HepG2 (cell line): ENCODE measurements around the gene SH2D3A. TPM values are rescaled to one million over a fixed set of nuclear protein-coding genes. Genes with fewer than 3 reads are reported as not detected.

Source experiments
- CHD4 ChIP-seq: fragments of 200-600 bp; sonication (generic); IDR thresholded peaks from 2 replicates; pipeline ENCODE4 v1.7.0; 2017; ENCODE audit warnings: mild to moderate bottlenecking, low read length, borderline replicate concordance
- CTCF ChIP-seq: sonication (generic); formaldehyde crosslinking; IDR thresholded peaks from 2 replicates; pipeline ENCODE4 v1.5.0; 2020; ENCODE audit warnings: mild to moderate bottlenecking, missing genetic modification reagents, moderate library complexity
- FIP1L1 ChIP-seq: fragments of 200-400 bp; formaldehyde crosslinking; IDR thresholded peaks from 2 replicates; pipeline ENCODE4 v1.6.1; 2018; ENCODE audit warnings: low read depth, mild to moderate bottlenecking, low read length, moderate library complexity, borderline replicate concordance; ENCODE audit not compliant: insufficient read depth
- FOXP1 ChIP-seq, 2 experiments: fragments of 450-650 bp in 1 of 2; IDR thresholded peaks; 2 replicates each; pipeline ENCODE4 v1.6.1; 2017 to 2018; ENCODE audit warnings: antibody characterized with exemption in 1 of 2
- GABPA ChIP-seq, 2 experiments: IDR thresholded peaks; 2 replicates each; pipeline ENCODE4 v1.6.1; 2011 to 2016; ENCODE audit warnings: low read depth in 2 of 2, low read length in 1 of 2, missing biosample characterization in 1 of 2, missing genetic modification characterization in 1 of 2
- HOXA5 ChIP-seq: sonication (generic); formaldehyde crosslinking; IDR thresholded peaks from 2 replicates; pipeline ENCODE4 v1.4.0; 2020; ENCODE audit warnings: missing genetic modification reagents
- KMT2B ChIP-seq: IDR thresholded peaks from 2 replicates; pipeline ENCODE4 v1.6.1; 2016; ENCODE audit warnings: missing genetic modification reagents, missing compliant biosample characterization
- MNT ChIP-seq: fragments of 450-650 bp; IDR thresholded peaks from 2 replicates; pipeline ENCODE4 v1.6.1; 2016
- NR2F1 ChIP-seq, 2 experiments: fragments of 450-650 bp in 1 of 2; formaldehyde crosslinking in 1 of 2; IDR thresholded peaks; 2 replicates each; pipeline versions ENCODE4 v1.5.0 to v1.6.1; 2016 to 2020; ENCODE audit warnings: mild to moderate bottlenecking in 1 of 2, missing compliant biosample characterization in 1 of 2, missing genetic modification reagents in 1 of 2, moderate library complexity in 1 of 2
- NR2F2 ChIP-seq: IDR thresholded peaks from 2 replicates; pipeline ENCODE4 v1.6.1; 2012; ENCODE audit warnings: low read depth, inconsistent platforms, borderline replicate concordance
- PHF21A ChIP-seq: sonication (generic); formaldehyde crosslinking; IDR thresholded peaks from 2 replicates; pipeline ENCODE4 v1.5.0; 2020; ENCODE audit warnings: mild to moderate bottlenecking, missing genetic modification reagents
- RBM22 ChIP-seq: fragments of 200-400 bp; formaldehyde crosslinking; optimal IDR thresholded peaks from 2 replicates; pipeline ENCODE3; 2017; ENCODE audit warnings: mild to moderate bottlenecking, low read length, moderate library complexity
- SSRP1 ChIP-seq: IDR thresholded peaks from 2 replicates; pipeline ENCODE4 v1.6.1; 2016; ENCODE audit warnings: control low read depth
- TGIF2 ChIP-seq: IDR thresholded peaks from 2 replicates; pipeline ENCODE4 v1.6.1; 2016; ENCODE audit warnings: control low read depth, missing compliant biosample characterization
- USF2 ChIP-seq, 2 experiments: sonication (generic) in 1 of 2; formaldehyde crosslinking in 1 of 2; IDR thresholded peaks; 2 replicates each; pipeline versions ENCODE4 v1.5.1 to v1.6.1; 2011 to 2020; ENCODE audit warnings: borderline replicate concordance in 1 of 2, low read depth in 1 of 2, low read length in 1 of 2, mild to moderate bottlenecking in 1 of 2, missing genetic modification reagents in 1 of 2, moderate library complexity in 1 of 2
- ZBTB38 ChIP-seq: sonication (generic); formaldehyde crosslinking; IDR thresholded peaks from 2 replicates; pipeline ENCODE4 v1.5.1; 2020; ENCODE audit warnings: mild to moderate bottlenecking, missing genetic modification reagents
- ZFP82 ChIP-seq: sonication (generic); formaldehyde crosslinking; IDR thresholded peaks from 2 replicates; pipeline ENCODE4 v1.5.1; 2020; ENCODE audit warnings: mild to moderate bottlenecking, missing genetic modification reagents, borderline replicate concordance
- ZNF317 ChIP-seq: sonication (generic); formaldehyde crosslinking; IDR thresholded peaks from 2 replicates; pipeline ENCODE4 v1.5.0; 2020; ENCODE audit warnings: mild to moderate bottlenecking, missing genetic modification reagents
- ZNF552 ChIP-seq: sonication (generic); formaldehyde crosslinking; IDR thresholded peaks from 2 replicates; pipeline ENCODE4 v1.9.0; 2022; ENCODE audit warnings: missing genetic modification reagents, mild to moderate bottlenecking, borderline replicate concordance
- ZNF607 ChIP-seq: sonication (generic); formaldehyde crosslinking; IDR thresholded peaks from 2 replicates; pipeline ENCODE4 v1.5.1; 2020; ENCODE audit warnings: missing genetic modification reagents, mild to moderate bottlenecking, borderline replicate concordance
- ZNF777 ChIP-seq: sonication (generic); formaldehyde crosslinking; IDR thresholded peaks from 2 replicates; pipeline ENCODE4 v1.4.0; 2020; ENCODE audit warnings: missing genetic modification reagents
- ZNF891 ChIP-seq: sonication (generic); formaldehyde crosslinking; IDR thresholded peaks from 2 replicates; pipeline ENCODE4 v1.5.0; 2020; ENCODE audit warnings: mild to moderate bottlenecking, missing genetic modification reagents
- polyA plus RNA-seq, 8 experiments: library from polyadenylated mRNA; depleted of rRNA in 3 of 8; stranded (reverse) in 7 of 8; unstranded in 1 of 8; fragments of >200 nt; fragmentation: Illumina TruSeq in 4 of 8; extraction: Trizol in 4 of 8; gene quantifications; 2 replicates each; pipeline versions ENCODE4 v1.2.1 to v1.2.3, GENCODE V29; 2011 to 2016; ENCODE audit warnings: low read depth in 4 of 8, missing spikeins in 1 of 8, mixed read lengths in 1 of 8; ENCODE audit not compliant: insufficient read depth in 1 of 8
- total RNA-seq, 5 experiments: library from RNA; depleted of rRNA; stranded (reverse); fragments of >200 nt; fragmentation: Illumina TruSeq; extraction: Trizol; gene quantifications; 2 replicates each; pipeline ENCODE4 v1.2.3, GENCODE V29; 2016; ENCODE audit warnings: low read depth in 1 of 5

SH2D3A gene
- total and polyA plus RNA-seq, 2 of the 13 experiments (the other 11 are each of a cell fraction or from before 2014, with no cell fraction given), result 1.0 to 2.2 TPM

GRCh38 chr19:6729573-6730152 lies 37.6 kb downstream of the SH2D3A start (continued):
- TF ChIP-seq CTCF (no peak), ZBTB38 (peak; percentile 97), ZFP82 (CRISPR knock-in tag) (0 out of 2 replicates have a peak, but pooled peaks have one; percentile 24), GABPA (IDR thresholded peaks at IDR 0.05; ENCODE audit: low read depth, low read length) (no peak), GABPA (CRISPR knock-in tag; IDR thresholded peaks at IDR 0.05; ENCODE audit: low read depth) (no peak), USF2 (IDR thresholded peaks at IDR 0.05; ENCODE audit: low read depth, low read length) (no peak), USF2 (CRISPR knock-in tag; IDR thresholded peaks at IDR 0.05; ENCODE audit: borderline replicate concordance) (0 out of 2 replicates have a peak, but pooled peaks have one; percentile 27), NR2F1 (CRISPR knock-in tag; IDR thresholded peaks at IDR 0.05) (peak; percentile 36 to 62; a peak in 1 of 4 replicates), SSRP1 (CRISPR knock-in tag) (no peak), RBM22 (peak; percentile 83), ZNF552 (0 out of 2 replicates have a peak, but pooled peaks have one; percentile 22), NR2F2 (peak; percentile 47; the same call in 1 of the 2 replicates), ZNF891 (CRISPR knock-in tag) (peak; percentile 42; the same call in 1 of the 2 replicates), MNT (no peak), CHD4 (peak; percentile 87), ZNF607 (CRISPR knock-in tag) (0 out of 2 replicates have a peak, but pooled peaks have one; percentile 51), FIP1L1 (0 out of 2 replicates have a peak, but pooled peaks have one; percentile 71), TGIF2 (CRISPR knock-in tag) (no peak), ZNF777 (CRISPR knock-in tag) (0 out of 2 replicates have a peak, but pooled peaks have one; percentile 7), ZNF317 (0 out of 2 replicates have a peak, but pooled peaks have one; percentile 1), PHF21A (peak; percentile 25; the same call in 1 of the 2 replicates), HOXA5 (CRISPR knock-in tag) (0 out of 2 replicates have a peak, but pooled peaks have one; percentile 8), FOXP1 (IDR thresholded peaks at IDR 0.05) (no peak), FOXP1 (CRISPR knock-in tag; IDR thresholded peaks at IDR 0.05) (0 out of 2 replicates have a peak, but pooled peaks have one; percentile 14), KMT2B (CRISPR knock-in tag) (no peak)
